ENCODE measurements around the gene HTT. TPM values are rescaled to one million over a fixed set of nuclear protein-coding genes. Genes with fewer than 3 reads are reported as not detected.

HTT gene
- total and polyA plus RNA-seq, 4 donors = 8.6 to 39.8 (median 16.4) TPM

GRCh38 chr4:3257103-3257555, 182.6 kb downstream of the HTT start:
- 90% methylated on average over 9 of the region's 9 CpGs for WGBS
- no peaks in the 10 kb centered on the region for H3K27me3 ChIP-seq (ENCODE audit: control insufficient read depth in 4 of 4, insufficient read depth in 4 of 4, low read length in 3 of 4)
- H3K4me3 ChIP-seq (ENCODE audit: low read depth in 1 of 3, low read length in 3 of 3) = no peak overlapping the region
- H3K9ac ChIP-seq (ENCODE audit: low read depth in 1 of 2, low read length in 2 of 2) = no peak overlapping the region
- H3K36me3 ChIP-seq (ENCODE audit: control insufficient read depth in 4 of 4, insufficient read depth in 3 of 4, low read depth in 1 of 4, low read length in 3 of 4) = peaks cover 0 to 3% (median 0%) of the 10 kb centered on the region in 4 donors
- TF ChIP-seq HNF4A (conservative IDR thresholded peaks at IDR 0.05) (no peak), RAD21 (IDR thresholded peaks at IDR 0.05) (no peak), ATF3 (IDR thresholded peaks at IDR 0.05) (no peak), EGR1 (IDR thresholded peaks at IDR 0.05; ENCODE audit: low read depth in 2 of 2) (no peak), GABPA (IDR thresholded peaks at IDR 0.05 in 1 of 2, conservative IDR thresholded peaks at IDR 0.05 in 1 of 2) (no peak), MAX (IDR thresholded peaks at IDR 0.05) (no peak), YY1 (IDR thresholded peaks at IDR 0.05) (no peak), RXRA (IDR thresholded peaks at IDR 0.05) (no peak), FOXA1 (IDR thresholded peaks at IDR 0.05) (no peak), HNF4G (IDR thresholded peaks at IDR 0.05) (no peak), JUND (IDR thresholded peaks at IDR 0.05) (no peak), REST (IDR thresholded peaks at IDR 0.05) (no peak), SP1 (IDR thresholded peaks at IDR 0.05) (no peak)
- H3K9me3 ChIP-seq (ENCODE audit: control insufficient read depth in 4 of 4, low read length in 3 of 4) = no peaks in the 10 kb centered on the region
- H3K4me1 ChIP-seq (ENCODE audit: control insufficient read depth in 4 of 4, insufficient read depth in 4 of 4, low read length in 3 of 4) = no peaks in the 10 kb centered on the region
- H3K27ac ChIP-seq (ENCODE audit: low read depth in 1 of 2, low read length in 2 of 2) = no peak overlapping the region
- no peak for DNase-seq (ENCODE audit: low spot score)

- DNase-seq (ENCODE audit: low spot score) = peak; percentile 30
- Histone ChIP-seq H3K36me3 (ENCODE audit: control insufficient read depth in 4 of 4, insufficient read depth in 3 of 4, low read depth in 1 of 4, low read length in 3 of 4) (peaks cover 0 to 3% (median 0%) of the 10 kb centered on the region in 4 donors), H3K9me3 (ENCODE audit: control insufficient read depth in 4 of 4, low read length in 3 of 4) (no peaks in the 10 kb centered on the region), H3K4me3 (ENCODE audit: low read depth in 1 of 3, low read length in 3 of 3) (no peak overlapping the region), H3K9ac (ENCODE audit: low read depth in 1 of 2, low read length in 2 of 2) (no peak overlapping the region), H3K27ac (ENCODE audit: low read depth in 1 of 2, low read length in 2 of 2) (no peak overlapping the region), H3K4me1 (ENCODE audit: control insufficient read depth in 4 of 4, insufficient read depth in 4 of 4, low read length in 3 of 4) (no peaks in the 10 kb centered on the region), H3K27me3 (ENCODE audit: control insufficient read depth in 4 of 4, insufficient read depth in 4 of 4, low read length in 3 of 4) (no peaks in the 10 kb centered on the region)
- TF ChIP-seq YY1 (IDR thresholded peaks at IDR 0.05) = no peak
- TF ChIP-seq JUND (IDR thresholded peaks at IDR 0.05) = no peak
- TF ChIP-seq HNF4A (conservative IDR thresholded peaks at IDR 0.05) = no peak
- TF ChIP-seq ZBTB33 (IDR thresholded peaks at IDR 0.05) = no peak
- no peak for TF ChIP-seq SP1 (IDR thresholded peaks at IDR 0.05)
- no peak for TF ChIP-seq EGR1 (IDR thresholded peaks at IDR 0.05; ENCODE audit: low read depth in 2 of 2)
- TF ChIP-seq ATF3 (IDR thresholded peaks at IDR 0.05) = no peak
- TF ChIP-seq NR2F2 (IDR thresholded peaks at IDR 0.05) = no peak
- TF ChIP-seq REST (IDR thresholded peaks at IDR 0.05) = no peak
- no peak for TF ChIP-seq MAX (IDR thresholded peaks at IDR 0.05)
- TF ChIP-seq FOXA1 (IDR thresholded peaks at IDR 0.05) = no peak
- no peak for TF ChIP-seq FOXA2 (IDR thresholded peaks at IDR 0.05)
- no peak for TF ChIP-seq RXRA (IDR thresholded peaks at IDR 0.05)
- no peak for TF ChIP-seq CTCF (IDR thresholded peaks at IDR 0.05; ENCODE audit: low read depth, low read length, missing input control)
- WGBS = 88% methylated on average over 29 of the region's 29 CpGs
These were observed 183.3 kb downstream of the HTT start for GRCh38 chr4:3257556-3258482.
